Natural killer cell treated with Interleukin-12 subunit alpha and Interleukin-12 subunit beta and Interleukin-15 and Interleukin-18, amount 100 ng/mL, for 72 hours (primary cell): Measurements from ENCODE around the gene CACNA1B. TPM values are rescaled to one million over a fixed set of nuclear protein-coding genes. Genes with fewer than 3 reads are reported as not detected.

Source experiments
- ATAC-seq, 2 donors: fragments of 150-1000 bp; cut with Tn5 transposase in 1 of 2; sonication (Bioruptor Pico), chemical (Tn5 transposase) in 1 of 2; 2 replicates each; pipeline ENCODE4 v1.10.0; 2021
- DNase-seq: peaks from one replicate; pipeline ENCODE4 v3.0.0; 2022; ENCODE audit warnings: low spot score
- H3K27ac Mint-ChIP-seq, 2 donors: 1 replicate in 1 of 2; 2 replicates in 1 of 2; pipeline ENCODE4 v1.8.0; 2022; ENCODE audit warnings: mixed read lengths in 2 of 2, mild to moderate bottlenecking in 1 of 2, moderate library complexity in 1 of 2
- H3K27me3 Mint-ChIP-seq, 2 donors: 1 replicate in 1 of 2; 2 replicates in 1 of 2; pipeline ENCODE4 v1.8.0; 2022; ENCODE audit warnings: mixed read lengths in 2 of 2
- H3K36me3 Mint-ChIP-seq: one replicate; pipeline ENCODE4 v1.8.0; 2022; ENCODE audit warnings: mixed read lengths
- H3K4me1 Mint-ChIP-seq, 2 donors: 1 replicate in 1 of 2; 2 replicates in 1 of 2; pipeline ENCODE4 v1.8.0; 2022; ENCODE audit warnings: low read depth in 2 of 2, mixed read lengths in 2 of 2, mild to moderate bottlenecking in 1 of 2
- H3K4me3 Mint-ChIP-seq: one replicate; pipeline ENCODE4 v1.8.0; 2022; ENCODE audit warnings: mixed read lengths
- H3K9me3 Mint-ChIP-seq: 2 replicates; pipeline ENCODE4 v1.8.0; 2022; ENCODE audit warnings: mixed read lengths
- total RNA-seq, 2 donors: library from RNA; stranded (reverse); gene quantifications; one replicate each; pipeline ENCODE4 v1.2.3, GENCODE V29; 2022

Gene CACNA1B
- total RNA-seq, 2 donors from 2014 or later, result 0.11 to 0.90 TPM

GRCh38 chr9:137959641-137960411, 82.2 kb downstream of the CACNA1B start:
- DNase-seq (no peak), ATAC-seq (no peak)
- no peaks in the 10 kb centered on the region for H3K9me3 Mint-ChIP-seq
- no peak overlapping the region for H3K4me3 Mint-ChIP-seq
- peaks cover 24 to 25% of the 10 kb centered on the region in 2 donors for H3K27me3 Mint-ChIP-seq
- H3K27ac Mint-ChIP-seq, result no peak overlapping the region
- H3K4me1 Mint-ChIP-seq, result no peaks in the 10 kb centered on the region
- no peaks in the 10 kb centered on the region for H3K36me3 Mint-ChIP-seq

- Mint-ChIP-seq H3K36me3 (no peaks in the 10 kb centered on the region), H3K4me3 (no peak overlapping the region), H3K27ac (no peak overlapping the region), H3K9me3 (no peaks in the 10 kb centered on the region), H3K4me1 (no peaks in the 10 kb centered on the region), H3K27me3 (peaks cover 25 to 26% of the 10 kb centered on the region in 2 donors)
- DNase-seq (no peak), ATAC-seq (no peak)
Observed at GRCh38 chr9:137960496-137960895, 82.9 kb downstream of the CACNA1B start.

GRCh38 chr9:137963525-137963924, 85.9 kb downstream of the CACNA1B start:
- H3K27ac Mint-ChIP-seq, result no peak overlapping the region
- H3K36me3 Mint-ChIP-seq, result no peaks in the 10 kb centered on the region
- no peak overlapping the region for H3K4me3 Mint-ChIP-seq
- no peak for DNase-seq
- H3K4me1 Mint-ChIP-seq, result no peaks in the 10 kb centered on the region
- no peaks in the 10 kb centered on the region for H3K9me3 Mint-ChIP-seq
- H3K27me3 Mint-ChIP-seq, result peaks cover 34 to 42% of the 10 kb centered on the region in 2 donors
- ATAC-seq, result no peak

GRCh38 chr9:137965177-137965795, 87.7 kb downstream of the CACNA1B start:
- no peak for DNase-seq
- ATAC-seq, result no peak
- Mint-ChIP-seq H3K9me3 (no peaks in the 10 kb centered on the region), H3K4me3 (no peak overlapping the region), H3K27ac (no peak overlapping the region), H3K27me3 (peaks cover 35 to 55% of the 10 kb centered on the region in 2 donors), H3K36me3 (no peaks in the 10 kb centered on the region), H3K4me1 (no peaks in the 10 kb centered on the region)

GRCh38 chr9:137967280-137967953, 89.8 kb downstream of the CACNA1B start:
- peaks cover 34 to 55% of the 10 kb centered on the region in 2 donors for H3K27me3 Mint-ChIP-seq

GRCh38 chr9:137968235-137968634, 90.7 kb downstream of the CACNA1B start:
- ATAC-seq (no peak), DNase-seq (no peak)
- Mint-ChIP-seq H3K4me1 (no peaks in the 10 kb centered on the region), H3K36me3 (no peaks in the 10 kb centered on the region), H3K4me3 (no peak overlapping the region), H3K27me3 (peaks cover 27 to 48% of the 10 kb centered on the region in 2 donors), H3K27ac (no peak overlapping the region), H3K9me3 (no peaks in the 10 kb centered on the region)

More at GRCh38 chr9:137967280-137967953, 89.8 kb downstream of the CACNA1B start:
- no peaks in the 10 kb centered on the region for H3K9me3 Mint-ChIP-seq
- H3K4me3 Mint-ChIP-seq, result no peak overlapping the region
- H3K4me1 Mint-ChIP-seq, result no peaks in the 10 kb centered on the region
- H3K36me3 Mint-ChIP-seq, result no peaks in the 10 kb centered on the region
- ATAC-seq (no peak), DNase-seq (no peak)
- no peak overlapping the region for H3K27ac Mint-ChIP-seq

GRCh38 chr9:137969008-137969407, 91.4 kb downstream of the CACNA1B start:
- Mint-ChIP-seq H3K4me3 (no peak overlapping the region), H3K4me1 (no peaks in the 10 kb centered on the region), H3K27ac (no peak overlapping the region), H3K27me3 (peaks cover 23 to 43% of the 10 kb centered on the region in 2 donors), H3K9me3 (no peaks in the 10 kb centered on the region), H3K36me3 (no peaks in the 10 kb centered on the region)
- ATAC-seq (no peak), DNase-seq (no peak)

GRCh38 chr9:137969685-137970084, 92.1 kb downstream of the CACNA1B start:
- no peaks in the 10 kb centered on the region for H3K9me3 Mint-ChIP-seq
- DNase-seq (no peak), ATAC-seq (no peak)
- peaks cover 19 to 36% of the 10 kb centered on the region in 2 donors for H3K27me3 Mint-ChIP-seq
- no peak overlapping the region for H3K4me3 Mint-ChIP-seq
- H3K36me3 Mint-ChIP-seq, result no peaks in the 10 kb centered on the region
- H3K27ac Mint-ChIP-seq, result no peak overlapping the region
- no peaks in the 10 kb centered on the region for H3K4me1 Mint-ChIP-seq

GRCh38 chr9:137970098-137970497, 92.5 kb downstream of the CACNA1B start:
- ATAC-seq (no peak), DNase-seq (no peak)
- no peaks in the 10 kb centered on the region for H3K4me1 Mint-ChIP-seq
- peaks cover 16 to 35% of the 10 kb centered on the region in 2 donors for H3K27me3 Mint-ChIP-seq
- no peaks in the 10 kb centered on the region for H3K36me3 Mint-ChIP-seq
- H3K27ac Mint-ChIP-seq, result no peak overlapping the region
- H3K4me3 Mint-ChIP-seq, result no peak overlapping the region
- no peaks in the 10 kb centered on the region for H3K9me3 Mint-ChIP-seq

- Mint-ChIP-seq H3K4me3 (no peak overlapping the region), H3K9me3 (no peaks in the 10 kb centered on the region), H3K36me3 (no peaks in the 10 kb centered on the region), H3K4me1 (no peaks in the 10 kb centered on the region), H3K27ac (no peak overlapping the region), H3K27me3 (peaks cover 16 to 35% of the 10 kb centered on the region in 2 donors)
- ATAC-seq (no peak), DNase-seq (no peak)
Observed at GRCh38 chr9:137970686-137971476, 93.3 kb downstream of the CACNA1B start.

GRCh38 chr9:137971477-137972138, 94.0 kb downstream of the CACNA1B start:
- ATAC-seq (no peak), DNase-seq (no peak)
- no peaks in the 10 kb centered on the region for H3K9me3 Mint-ChIP-seq
- H3K27me3 Mint-ChIP-seq, result peaks cover 16 to 35% of the 10 kb centered on the region in 2 donors
- no peak overlapping the region for H3K27ac Mint-ChIP-seq
- no peaks in the 10 kb centered on the region for H3K36me3 Mint-ChIP-seq
- H3K4me3 Mint-ChIP-seq, result no peak overlapping the region
- H3K4me1 Mint-ChIP-seq, result no peaks in the 10 kb centered on the region

- peaks cover 13 to 26% of the 10 kb centered on the region in 2 donors for H3K27me3 Mint-ChIP-seq
- H3K36me3 Mint-ChIP-seq, result no peaks in the 10 kb centered on the region
- DNase-seq (no peak), ATAC-seq (no peak)
- H3K9me3 Mint-ChIP-seq, result no peaks in the 10 kb centered on the region
- no peaks in the 10 kb centered on the region for H3K4me1 Mint-ChIP-seq
- no peak overlapping the region for H3K4me3 Mint-ChIP-seq
- no peak overlapping the region for H3K27ac Mint-ChIP-seq
Observed at GRCh38 chr9:137972355-137972987, 94.9 kb downstream of the CACNA1B start.
